Measurements from ENCODE around the gene FCAR. TPM values are rescaled to one million over a fixed set of nuclear protein-coding genes. Genes with fewer than 3 reads are reported as not detected.
"Not testable (repeated sequence)": the region's sequence is repeated elsewhere in the genome, so short reads cannot be mapped to it uniquely, and the experiment has no call there.

FCAR gene
- 0.32 TPM for total RNA-seq
- long read RNA-seq = 0 reads

GRCh38 chr19:54873990-54874389 lies at the start of gene FCAR:
FCAR (plus strand) TSS chr19:54874235; CDS start chr19:54874290, 55 bp downstream.
- DNase-seq = no peak
- intact Hi-C loops (cut with micrococcal nuclease) = no loop called here
- ATAC-seq = no peak

GRCh38 chr19:54824416-54824815 lies 49.6 kb upstream of the FCAR start:
- ATAC-seq; DNase-seq; intact Hi-C loops (cut with micrococcal nuclease): not testable (repeated sequence)

GRCh38 chr19:54825326-54825725 lies 48.7 kb upstream of the FCAR start:
- ATAC-seq; DNase-seq; intact Hi-C loops (cut with micrococcal nuclease): not testable (repeated sequence)

GRCh38 chr19:54828064-54828463 lies 46.0 kb upstream of the FCAR start:
- intact Hi-C loops (cut with micrococcal nuclease); ATAC-seq; DNase-seq: not testable (repeated sequence)

- DNase-seq; intact Hi-C loops (cut with micrococcal nuclease); ATAC-seq: not testable (repeated sequence)
Observed at GRCh38 chr19:54832496-54832895, 41.5 kb upstream of the FCAR start, which contains the start of gene KIR2DS4. KIR2DS4 (plus strand) TSS chr19:54832676.

GRCh38 chr19:54835126-54835525 lies 38.9 kb upstream of the FCAR start:
- intact Hi-C loops (cut with micrococcal nuclease); DNase-seq; ATAC-seq: not testable (repeated sequence)

GRCh38 chr19:54837522-54837921 lies 36.5 kb upstream of the FCAR start:
- DNase-seq; intact Hi-C loops (cut with micrococcal nuclease); ATAC-seq: not testable (repeated sequence)

GRCh38 chr19:54843171-54843570 lies 30.9 kb upstream of the FCAR start:
- DNase-seq; ATAC-seq; intact Hi-C loops (cut with micrococcal nuclease): not testable (repeated sequence)

- DNase-seq; intact Hi-C loops (cut with micrococcal nuclease); ATAC-seq: not testable (repeated sequence)
Observed at GRCh38 chr19:54850061-54850640, 23.9 kb upstream of the FCAR start, which contains the start of gene KIR3DL2. KIR3DL2 (plus strand) TSS chr19:54850443; CDS start chr19:54850476, 33 bp downstream.

- intact Hi-C loops (cut with micrococcal nuclease) = no loop called here
- DNase-seq (no peak), ATAC-seq (no peak)
Observed at GRCh38 chr19:54850930-54851329, 23.1 kb upstream of the FCAR start.

GRCh38 chr19:54851353-54851752 lies 22.7 kb upstream of the FCAR start:
- intact Hi-C loops (cut with micrococcal nuclease) = no loop called here
- DNase-seq (no peak), ATAC-seq (no peak)

- DNase-seq; intact Hi-C loops (cut with micrococcal nuclease); ATAC-seq: not testable (repeated sequence)
Observed at GRCh38 chr19:54855241-54855640, 18.8 kb upstream of the FCAR start.

GRCh38 chr19:54858476-54858875 lies 15.6 kb upstream of the FCAR start:
- ATAC-seq; DNase-seq; intact Hi-C loops (cut with micrococcal nuclease): not testable (repeated sequence)

- ATAC-seq; intact Hi-C loops (cut with micrococcal nuclease); DNase-seq: not testable (repeated sequence)
Observed at GRCh38 chr19:54859421-54859820, 14.6 kb upstream of the FCAR start.

GRCh38 chr19:54863459-54863858 lies 10.6 kb upstream of the FCAR start:
- intact Hi-C loops (cut with micrococcal nuclease); ATAC-seq; DNase-seq: not testable (repeated sequence)

GRCh38 chr19:54871696-54872095 lies 2.3 kb upstream of the FCAR start:
- intact Hi-C loops (cut with micrococcal nuclease) = no loop called here

GRCh38 chr19:54875506-54875905 lies 1.5 kb downstream of the FCAR start:
- peak; percentile 18 for ATAC-seq
- DNase-seq = no peak

More at GRCh38 chr19:54871696-54872095, 2.3 kb upstream of the FCAR start:
- DNase-seq (no peak), ATAC-seq (no peak)

GRCh38 chr19:54877471-54877870 lies 3.4 kb downstream of the FCAR start:
- ATAC-seq (no peak), DNase-seq (no peak)
- intact Hi-C loops (cut with micrococcal nuclease) = no loop called here

More at GRCh38 chr19:54875506-54875905, 1.5 kb downstream of the FCAR start:
- intact Hi-C loops (cut with micrococcal nuclease) = no loop called here

- intact Hi-C loops (cut with micrococcal nuclease) = no loop called here
- no peak for ATAC-seq
Observed at GRCh38 chr19:54881884-54882283, 7.8 kb downstream of the FCAR start.

GRCh38 chr19:54882758-54883157 lies 8.7 kb downstream of the FCAR start:
- ATAC-seq (no peak), DNase-seq (no peak)
- intact Hi-C loops (cut with micrococcal nuclease) = no loop called here

More at GRCh38 chr19:54881884-54882283, 7.8 kb downstream of the FCAR start:
- DNase-seq = no peak

- intact Hi-C loops (cut with micrococcal nuclease) = no loop called here
- ATAC-seq (no peak), DNase-seq (no peak)
Observed at GRCh38 chr19:54883228-54883627, 9.2 kb downstream of the FCAR start.

Data from left ventricle myocardium superior (tissue), 1 donor.